Measurements from ENCODE around the gene FERMT2.

FERMT2 gene

DNA sequence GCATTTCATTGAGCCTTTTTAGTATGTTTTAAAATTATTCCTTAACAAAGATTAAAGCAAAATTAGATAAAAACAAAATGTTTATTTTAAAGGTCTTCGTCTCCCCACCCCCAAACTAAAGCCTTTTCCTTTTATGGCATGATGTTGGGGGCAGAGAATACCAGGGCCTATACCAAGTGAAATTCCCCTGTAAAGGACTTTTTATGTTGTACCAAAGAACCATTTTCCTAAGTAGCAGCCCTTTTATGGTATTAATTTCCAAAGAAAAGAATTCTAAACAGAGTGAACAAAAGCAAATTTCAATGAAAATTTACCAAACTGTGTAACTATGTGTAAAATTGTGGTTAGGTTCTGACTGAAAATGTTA lies 87.5 kb downstream of the FERMT2 start:
- no peak for DNase-seq (ENCODE audit: low spot score)

DNA sequence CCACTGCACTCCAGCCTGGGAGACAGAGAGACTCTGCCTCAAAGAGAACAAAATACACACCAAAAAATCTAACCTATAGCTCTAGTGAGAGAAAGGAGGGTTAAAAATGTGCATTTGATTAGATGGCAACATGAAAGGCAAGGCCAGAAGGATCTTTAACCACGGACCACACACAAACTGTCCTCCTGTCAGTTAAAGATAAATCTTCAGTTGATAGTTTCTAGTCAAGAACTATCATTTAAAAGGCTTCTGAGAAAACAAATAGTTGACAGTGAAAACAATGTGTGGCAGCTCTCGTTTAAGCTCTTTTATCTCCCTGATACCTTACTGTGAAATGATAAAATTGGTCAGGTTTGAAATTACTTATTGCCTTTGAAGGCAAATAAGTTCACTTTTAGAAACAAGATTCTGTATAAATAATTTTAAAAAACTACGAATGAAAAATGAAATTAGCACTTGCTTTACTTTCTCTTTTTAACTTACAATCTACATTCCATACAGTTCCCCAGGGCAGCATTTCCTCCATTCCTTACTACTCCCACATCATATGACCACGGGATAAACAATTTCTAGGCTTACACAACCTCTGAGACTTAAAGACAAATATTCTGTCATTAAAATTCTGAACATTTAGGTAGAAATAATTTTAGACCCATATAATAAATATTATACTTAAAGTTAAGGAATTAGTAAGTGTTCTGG lies 88.1 kb downstream of the FERMT2 start:
- no peak for DNase-seq (ENCODE audit: low spot score)

DNA sequence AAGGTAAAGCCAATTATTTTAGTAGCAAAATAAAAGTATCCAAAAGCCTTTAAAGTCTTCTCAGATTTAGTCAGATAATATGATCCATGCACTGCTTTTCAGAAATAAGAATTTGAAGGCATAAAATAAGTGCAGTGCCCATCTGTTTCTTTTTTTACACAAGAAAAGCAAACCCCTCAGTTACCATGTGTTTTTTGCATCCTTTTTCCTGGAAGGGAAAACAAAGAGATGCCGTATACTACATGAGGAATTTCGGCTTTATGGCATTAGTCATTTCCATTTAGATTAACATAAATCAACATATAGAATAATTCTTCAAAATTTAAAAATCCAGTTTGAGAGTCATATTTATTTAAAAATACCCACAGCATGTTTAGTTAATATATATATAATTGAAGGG lies 89.4 kb downstream of the FERMT2 start:
- no peak for DNase-seq (ENCODE audit: low spot score)

DNA sequence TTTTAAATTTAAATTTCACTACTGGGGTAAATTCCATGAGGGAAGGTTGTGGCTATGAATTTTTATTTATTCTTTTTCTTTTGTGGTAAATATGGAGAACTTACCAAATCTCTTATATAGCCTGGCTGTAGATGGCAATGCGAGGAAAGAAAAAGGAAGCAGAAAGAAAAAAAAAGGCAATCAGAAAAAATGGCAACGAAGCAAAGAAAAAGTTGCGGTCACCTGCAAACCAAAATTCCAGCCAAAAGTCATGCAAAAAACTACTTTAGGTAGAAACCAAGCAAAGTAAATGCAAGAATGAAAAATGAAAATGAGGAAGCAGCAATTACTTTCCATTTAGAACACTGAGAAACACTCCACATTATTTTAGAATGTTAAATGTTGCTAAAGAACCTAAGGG lies 89.9 kb downstream of the FERMT2 start:
- DNase-seq (ENCODE audit: low spot score): no peak

DNA sequence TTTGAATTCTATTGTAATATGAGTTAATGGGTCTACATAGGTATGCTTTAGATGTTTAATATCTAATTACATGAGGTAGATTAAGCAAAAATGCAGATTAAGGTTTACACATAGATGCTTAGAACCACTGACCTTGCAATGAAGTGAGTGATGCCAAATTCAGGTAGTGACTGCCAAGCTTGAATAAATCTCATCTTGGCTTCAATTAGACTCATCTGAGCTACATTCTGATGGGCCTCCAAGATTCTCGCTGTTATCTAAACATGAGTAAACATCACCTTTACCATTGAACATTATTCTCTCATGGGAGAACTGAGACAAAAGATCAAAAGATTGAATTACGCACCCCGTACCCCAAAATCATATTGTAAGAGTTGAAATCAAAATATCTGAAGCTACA lies 90.6 kb downstream of the FERMT2 start:
- no peak for DNase-seq (ENCODE audit: low spot score)

DNA sequence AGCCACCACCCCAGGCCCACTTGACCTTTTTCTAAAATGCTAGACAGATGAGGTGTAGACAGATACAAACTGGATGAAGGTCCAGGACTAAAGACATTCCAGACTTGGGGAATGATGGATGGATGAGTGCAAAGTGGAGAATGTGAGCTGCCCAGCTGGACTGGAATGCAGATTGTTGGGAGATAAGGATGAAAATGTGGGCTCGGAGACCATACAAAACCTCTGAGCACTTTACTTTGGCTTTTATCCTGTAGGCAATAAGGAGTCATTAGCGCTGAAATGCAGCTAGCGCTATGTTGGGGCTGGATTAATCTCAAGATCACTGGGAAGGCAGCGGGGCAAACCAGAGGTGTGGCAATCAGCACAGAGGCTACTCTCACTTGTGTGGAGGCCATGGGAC lies 94.7 kb downstream of the FERMT2 start:
- DNase-seq (ENCODE audit: low spot score): no peak

DNA sequence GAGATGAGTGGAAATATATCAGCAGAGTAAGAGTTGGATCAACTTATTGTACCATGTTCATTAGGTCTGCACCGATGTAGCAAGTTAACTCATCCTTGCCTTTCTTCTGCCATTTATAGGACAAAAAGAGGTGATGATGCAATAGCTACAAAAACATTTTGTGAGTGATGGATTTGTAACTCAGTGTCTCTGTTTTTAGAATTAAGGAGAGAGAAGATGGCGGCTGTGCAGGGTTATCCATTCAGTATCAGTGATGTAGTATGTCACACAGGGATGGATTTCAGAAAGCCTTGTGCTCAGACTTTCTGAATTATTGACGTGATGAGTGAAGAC lies 97.4 kb downstream of the FERMT2 start:
- no peak for DNase-seq (ENCODE audit: low spot score)

DNA sequence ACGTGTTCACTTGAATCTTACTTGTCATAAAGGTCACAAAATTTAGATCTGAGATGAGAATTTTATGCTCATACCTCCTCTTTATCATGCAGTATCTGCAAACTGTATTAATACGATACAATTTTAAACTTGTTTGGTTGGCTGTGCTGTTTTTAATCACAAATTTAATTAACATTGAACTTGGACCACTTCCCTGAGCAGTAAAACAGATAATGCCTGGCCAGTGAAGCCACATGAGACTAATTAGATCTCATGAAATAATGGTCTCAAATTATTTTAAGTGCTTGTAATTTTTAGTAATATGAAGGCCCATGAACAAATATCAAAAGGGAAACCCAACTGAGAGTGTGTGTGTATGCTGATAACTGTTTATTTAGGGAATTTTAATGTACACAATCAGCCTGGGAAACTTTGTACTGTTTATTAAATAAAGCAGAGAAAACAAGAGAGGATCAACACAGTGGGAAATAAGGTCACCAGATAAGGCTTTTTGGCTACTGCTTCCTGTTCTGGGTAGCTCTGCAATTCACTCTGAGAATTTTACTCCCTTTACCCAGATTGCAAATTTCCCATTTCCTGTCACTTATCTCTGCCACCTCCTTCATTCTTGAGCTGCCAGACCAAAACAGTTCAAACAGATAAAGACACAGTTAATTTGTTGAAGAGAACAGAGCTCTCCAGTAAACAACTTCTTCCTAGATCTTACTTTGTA lies 97.9 kb downstream of the FERMT2 start:
- no peak for DNase-seq (ENCODE audit: low spot score)

DNA sequence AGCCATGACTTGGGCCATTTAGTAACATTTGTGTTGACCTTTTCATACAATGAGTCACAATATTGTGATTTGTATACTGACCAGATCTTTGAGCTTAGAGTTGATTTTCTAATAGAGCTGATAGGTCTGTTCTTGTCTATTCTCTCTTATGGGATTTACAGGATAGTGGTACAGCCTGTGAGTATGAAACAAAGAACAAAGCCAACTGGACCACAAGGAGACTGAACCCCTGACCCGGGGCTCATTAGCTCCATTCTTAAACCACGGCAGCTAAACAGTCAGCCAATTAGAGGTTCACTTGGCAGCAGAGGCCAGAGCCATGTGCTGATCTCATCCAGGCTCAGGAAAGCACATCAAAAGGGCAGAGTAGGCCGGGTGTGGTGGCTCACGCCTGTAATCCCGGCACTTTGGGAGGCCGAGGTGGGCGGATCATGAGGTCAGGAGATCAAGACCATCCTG lies 100.4 kb downstream of the FERMT2 start:
- no peak for DNase-seq (ENCODE audit: low spot score)

DNA sequence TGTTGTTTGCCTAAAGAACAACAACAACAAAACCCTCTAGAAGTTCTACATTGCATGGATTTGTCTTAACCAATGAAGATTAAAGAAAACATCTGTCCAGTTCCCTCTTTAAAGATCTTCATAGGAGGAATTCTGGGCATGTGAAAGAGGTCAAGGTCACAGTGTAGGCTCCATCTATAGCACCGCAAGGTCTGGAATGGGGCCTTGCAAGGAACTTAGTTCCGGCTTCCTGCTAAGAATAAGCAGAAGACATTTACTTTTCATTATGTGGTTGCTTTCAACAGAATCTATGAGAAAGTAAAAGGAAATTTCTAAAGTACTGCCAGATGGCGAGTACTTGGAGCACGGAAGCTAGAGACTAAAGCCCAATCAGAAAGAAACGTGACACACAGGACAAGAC lies 102.2 kb downstream of the FERMT2 start:
- no peak for DNase-seq (ENCODE audit: low spot score)

DNA sequence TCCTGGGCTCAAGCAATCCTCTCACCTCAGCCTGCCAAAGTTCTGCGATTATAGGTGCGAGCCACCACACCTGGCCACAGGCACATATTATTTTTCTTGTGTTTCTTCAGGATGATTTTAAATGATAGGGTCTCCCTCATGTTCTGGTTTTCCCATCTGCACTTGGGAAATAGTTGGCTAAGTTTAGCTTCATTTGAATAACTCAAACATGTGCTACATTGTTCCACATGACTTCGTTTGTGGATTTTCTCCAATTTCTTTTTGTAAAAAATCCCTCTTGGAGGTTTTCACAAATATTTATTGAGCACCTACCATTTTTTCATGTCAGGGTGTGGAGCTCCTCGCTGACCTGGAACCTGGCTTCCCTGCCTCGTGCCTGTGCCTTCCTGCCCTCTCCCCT lies 104.3 kb downstream of the FERMT2 start:
- no peak for DNase-seq (ENCODE audit: low spot score)

DNA sequence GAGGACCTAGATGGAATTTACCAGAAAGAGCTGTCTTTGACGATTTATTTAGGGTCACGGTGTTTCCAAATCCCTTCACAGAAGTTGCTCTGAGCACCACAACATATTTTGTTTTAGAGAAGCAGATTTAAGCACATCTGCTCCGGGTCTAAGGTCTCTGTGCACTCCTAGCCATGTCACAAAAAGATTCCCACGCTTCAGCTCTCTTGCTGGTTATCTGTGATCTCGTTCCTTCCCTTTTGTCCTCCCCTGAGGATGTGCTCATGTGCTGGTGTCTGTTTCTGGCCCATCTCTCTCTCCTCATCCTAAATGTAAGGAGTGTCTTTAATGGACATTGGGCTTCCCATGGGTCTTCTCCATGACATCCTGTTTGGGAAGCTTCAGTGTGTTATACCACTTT lies 105.8 kb downstream of the FERMT2 start:
- no peak for DNase-seq (ENCODE audit: low spot score)

DNA sequence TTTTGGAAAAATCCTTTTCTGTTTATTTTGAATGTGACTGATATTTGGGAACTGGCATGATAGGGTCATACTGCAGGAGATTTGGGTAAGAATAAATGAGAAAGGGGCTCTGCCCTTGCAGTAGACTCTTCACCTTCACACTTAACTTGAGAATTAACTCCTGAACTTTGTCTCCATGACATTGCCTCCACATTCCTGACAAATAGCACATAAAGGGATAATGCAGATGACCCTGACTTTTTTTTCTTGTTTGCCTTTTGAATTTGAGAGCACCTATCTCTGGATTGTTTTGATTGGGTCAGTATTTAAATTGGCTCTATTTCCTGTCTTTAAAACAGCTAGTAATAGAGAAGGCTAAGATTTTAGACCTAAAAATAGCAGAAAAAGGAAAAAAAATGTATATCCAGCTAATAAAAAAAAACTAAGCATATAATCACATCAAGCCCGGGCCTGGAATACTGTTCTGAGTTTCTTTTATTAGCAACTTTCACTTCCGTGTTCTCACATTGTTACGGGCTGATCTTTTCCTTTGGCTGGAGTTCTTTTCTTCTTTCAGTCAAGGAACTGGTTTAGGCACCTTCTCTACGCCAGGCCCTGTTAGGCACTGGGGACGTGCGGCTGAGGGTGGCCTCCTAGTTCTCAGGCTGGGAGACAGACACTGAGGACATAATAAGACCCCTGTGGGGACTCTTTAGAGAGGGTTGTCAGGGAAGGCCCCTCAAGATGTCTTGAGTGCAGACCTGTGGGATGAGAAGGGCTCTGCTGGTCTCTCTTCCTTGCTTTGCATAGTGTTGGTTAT lies 106.4 kb downstream of the FERMT2 start:
- peak; percentile 31 for DNase-seq (ENCODE audit: low spot score)

DNA sequence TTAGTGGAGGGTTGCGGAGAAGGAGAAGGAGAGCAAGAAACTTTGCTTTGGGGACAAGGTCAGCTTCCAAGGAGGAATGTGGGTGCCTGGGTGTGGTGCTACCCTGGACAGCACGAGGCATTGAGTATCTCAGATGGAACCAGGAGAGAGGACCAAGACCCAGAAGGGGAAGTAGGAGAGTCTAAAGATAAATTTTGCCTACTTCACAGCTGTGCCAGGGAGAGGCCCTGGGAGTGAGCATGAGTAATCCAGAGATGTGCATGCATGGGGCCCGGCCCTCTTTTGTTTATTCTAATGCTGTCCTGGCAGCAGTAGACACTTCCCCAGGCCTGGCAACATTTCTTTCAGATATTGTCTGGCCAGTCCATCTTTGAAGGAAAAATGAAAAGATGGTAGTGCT lies 110.0 kb downstream of the FERMT2 start:
- peak; percentile 54 for DNase-seq (ENCODE audit: low spot score)

DNA sequence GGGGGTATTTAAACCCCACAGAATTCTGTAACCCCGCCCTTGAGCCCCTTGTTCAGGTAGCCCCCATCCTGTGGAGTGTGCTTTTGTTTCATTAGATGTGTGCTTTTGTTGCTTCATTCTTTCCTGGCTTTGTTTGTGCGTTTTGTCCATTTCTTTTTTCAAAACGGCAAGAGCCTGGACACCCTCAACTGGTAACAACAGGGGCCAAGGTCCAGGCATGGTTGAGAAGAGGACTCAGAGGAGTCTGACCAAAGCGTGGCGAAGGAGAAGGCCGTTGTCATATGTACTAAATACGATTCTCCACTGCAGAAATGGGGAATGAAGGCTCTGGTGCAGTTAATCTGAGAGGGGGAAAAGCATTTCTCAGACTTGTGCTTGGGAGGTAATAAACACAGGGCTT lies 113.4 kb downstream of the FERMT2 start:
- DNase-seq (ENCODE audit: low spot score): no peak

DNA sequence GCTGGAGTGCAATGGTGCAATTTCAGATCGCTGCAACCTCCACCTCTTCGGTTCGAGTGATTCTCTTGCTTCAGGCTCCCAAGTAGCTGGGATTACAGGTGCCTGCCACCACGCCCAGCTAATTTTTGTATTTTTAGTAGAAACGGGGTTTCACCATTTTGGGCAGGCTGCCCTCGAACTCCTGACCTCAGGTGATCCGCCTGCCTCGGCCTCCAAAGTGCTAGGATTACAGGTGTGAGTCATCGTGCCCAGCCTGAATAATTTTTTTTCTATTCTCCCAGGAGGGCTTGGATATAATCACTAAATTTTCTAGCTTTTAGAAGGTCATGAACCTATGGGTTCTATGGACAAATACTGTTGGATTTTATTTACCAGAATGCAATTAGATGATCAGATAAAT lies 114.8 kb downstream of the FERMT2 start:
- DNase-seq (ENCODE audit: low spot score): no peak

DNA sequence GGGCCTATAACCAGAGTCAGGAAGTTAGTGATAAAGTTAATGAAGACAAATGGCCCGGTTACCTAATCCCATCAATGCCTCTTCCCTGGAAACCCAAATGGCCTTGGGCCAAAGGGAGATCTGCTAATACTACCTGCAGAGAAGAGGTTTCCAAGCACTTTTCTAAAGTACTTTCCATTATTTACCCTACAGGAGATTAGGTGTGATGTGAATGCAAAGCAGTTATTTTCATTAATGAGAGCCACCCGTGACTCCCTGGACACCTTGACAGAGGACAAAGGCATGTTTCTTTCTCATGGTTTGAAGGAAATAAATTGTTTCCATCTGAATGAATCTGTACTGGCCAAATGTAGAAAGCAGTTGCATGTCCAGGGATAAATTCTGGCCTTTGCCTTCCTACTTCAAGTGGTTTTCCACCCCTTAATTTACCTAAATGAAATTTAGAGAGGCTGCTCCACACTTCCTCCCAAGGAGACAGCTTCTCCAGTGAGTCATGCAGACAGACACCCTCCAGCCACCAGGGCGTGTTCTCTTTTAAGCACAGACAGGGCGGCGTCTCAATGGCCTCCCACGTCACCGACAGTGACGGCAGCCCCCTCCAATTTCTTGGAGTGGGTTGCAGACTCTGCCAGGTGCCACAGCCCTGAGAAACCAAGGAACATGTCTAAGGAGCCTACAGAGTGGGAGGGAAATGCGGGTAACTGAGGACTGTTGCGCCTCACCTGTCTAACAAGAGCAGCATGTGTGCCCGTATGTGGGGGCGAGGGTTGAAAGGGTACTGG lies 115.5 kb downstream of the FERMT2 start:
- DNase-seq (ENCODE audit: low spot score): no peak

DNA sequence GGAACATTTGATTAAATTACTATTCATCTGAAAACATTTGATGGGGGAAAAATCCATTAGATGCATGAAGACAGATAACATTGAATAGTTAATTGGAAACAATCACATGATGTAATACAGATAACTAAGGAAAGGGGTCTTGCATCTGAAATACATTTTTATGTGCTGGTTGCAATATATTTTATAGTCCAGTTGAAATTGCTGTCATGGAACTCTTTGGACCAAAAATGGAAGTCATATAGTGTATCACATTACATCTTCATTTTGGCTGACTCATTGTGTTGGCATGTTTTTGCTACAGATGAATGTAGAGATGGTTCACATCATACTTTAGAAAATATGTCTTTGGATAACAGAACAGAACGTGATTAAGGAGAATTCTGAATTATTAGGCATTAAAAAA lies 116.4 kb downstream of the FERMT2 start:
- DNase-seq (ENCODE audit: low spot score): no peak

DNA sequence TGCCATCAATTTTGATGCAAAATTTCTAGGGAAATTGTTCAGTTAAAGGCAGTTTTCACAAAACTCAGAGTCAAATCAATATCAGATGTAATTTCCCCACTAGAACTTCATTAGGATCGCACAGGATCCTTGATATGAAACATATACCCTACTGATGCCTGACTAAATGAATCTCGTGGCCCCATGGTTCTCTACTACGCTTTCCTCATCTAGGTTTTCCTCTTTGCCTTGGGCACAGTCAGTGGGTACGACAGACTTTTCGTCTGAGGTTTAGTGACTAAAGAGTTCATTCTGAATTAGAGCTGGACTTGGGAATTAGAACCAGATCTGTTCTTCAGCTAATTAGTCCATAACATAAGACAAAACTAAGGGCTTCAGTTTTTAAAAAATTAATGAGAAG lies 117.0 kb downstream of the FERMT2 start:
- DNase-seq (ENCODE audit: low spot score): no peak

DNA sequence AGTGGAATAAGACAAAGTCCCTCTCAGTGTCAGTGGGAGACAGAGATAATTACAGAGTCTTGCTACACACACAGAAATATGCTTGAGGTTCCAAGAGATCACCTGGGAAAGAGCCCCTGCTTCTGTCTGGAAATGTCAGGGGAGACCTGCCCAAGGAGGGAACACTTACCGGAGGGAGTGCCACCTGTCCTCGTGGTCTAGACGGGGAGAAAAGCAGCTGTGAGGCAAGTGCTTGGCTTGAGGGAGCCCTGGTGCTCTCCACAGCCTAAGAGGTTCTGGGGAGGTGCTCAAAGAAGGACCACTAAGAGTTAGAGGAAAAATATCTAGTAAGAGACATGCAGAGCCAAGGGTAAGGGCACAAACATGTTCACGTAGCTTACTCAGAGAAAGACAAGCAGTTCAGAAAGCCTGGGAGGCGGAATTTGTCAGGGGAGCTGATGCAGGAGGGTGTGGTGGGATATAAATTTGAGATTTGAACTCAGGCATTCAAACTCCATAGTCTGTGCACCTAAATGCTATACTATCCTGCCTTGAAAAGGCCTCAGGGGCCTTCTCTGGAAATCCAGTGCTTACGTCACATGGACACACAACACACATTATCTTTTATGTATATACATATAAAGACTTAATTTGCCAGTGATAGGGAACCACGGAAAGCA lies 121.2 kb downstream of the FERMT2 start:
- DNase-seq (ENCODE audit: low spot score): no peak

DNA sequence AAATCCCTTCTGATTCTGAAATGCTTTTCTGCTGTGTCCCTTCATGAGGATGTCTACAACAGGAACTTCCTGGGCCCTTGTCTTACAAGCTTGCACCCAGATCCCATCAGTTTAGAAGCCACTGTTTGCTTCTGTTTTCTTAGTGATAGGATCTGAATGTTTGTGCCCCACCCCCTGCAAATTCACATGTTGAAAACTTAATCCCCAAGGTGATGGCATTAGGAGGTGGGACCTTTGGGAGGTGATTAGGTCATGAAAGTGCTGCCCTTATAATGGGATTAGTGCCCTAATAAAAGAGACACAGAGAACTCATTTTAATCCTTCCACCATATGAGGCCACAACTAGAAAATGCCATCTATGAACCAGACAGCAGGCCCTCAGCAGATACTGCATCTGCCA lies 123.4 kb downstream of the FERMT2 start:
- no peak for DNase-seq (ENCODE audit: low spot score)

DNA sequence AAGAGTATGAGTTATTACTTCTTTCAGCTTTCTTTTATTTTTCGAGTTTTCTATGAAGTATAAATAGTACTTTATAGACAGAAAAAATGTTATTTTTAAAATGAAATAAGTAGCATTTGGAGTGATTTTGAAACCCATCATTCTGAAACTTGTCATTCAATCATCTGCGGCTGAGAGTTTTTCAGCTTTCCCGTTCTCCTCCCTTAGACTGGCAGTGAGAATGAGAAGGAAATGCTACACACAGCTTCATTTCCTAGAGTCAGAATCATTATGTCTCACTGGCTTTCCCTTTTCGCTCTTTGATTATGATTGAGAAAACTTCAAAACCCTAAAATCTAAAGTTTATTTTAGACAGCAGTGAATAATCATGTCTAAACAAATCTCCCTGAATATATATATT lies 125.8 kb downstream of the FERMT2 start:
- DNase-seq (ENCODE audit: low spot score): no peak

Measured in globus pallidus (tissue), 1 donor.